HG02981 (cell line): Measurements from ENCODE around the gene LMBR1L.

Experiments used
- ATAC-seq: cut with Tn5 transposase; IDR thresholded peaks from one replicate; pipeline ENCODE4 v1.9.1; 2021; ENCODE audit warnings: mild to moderate bottlenecking, moderate library complexity; ENCODE audit not compliant: unreplicated experiment

Gene LMBR1L

DNA sequence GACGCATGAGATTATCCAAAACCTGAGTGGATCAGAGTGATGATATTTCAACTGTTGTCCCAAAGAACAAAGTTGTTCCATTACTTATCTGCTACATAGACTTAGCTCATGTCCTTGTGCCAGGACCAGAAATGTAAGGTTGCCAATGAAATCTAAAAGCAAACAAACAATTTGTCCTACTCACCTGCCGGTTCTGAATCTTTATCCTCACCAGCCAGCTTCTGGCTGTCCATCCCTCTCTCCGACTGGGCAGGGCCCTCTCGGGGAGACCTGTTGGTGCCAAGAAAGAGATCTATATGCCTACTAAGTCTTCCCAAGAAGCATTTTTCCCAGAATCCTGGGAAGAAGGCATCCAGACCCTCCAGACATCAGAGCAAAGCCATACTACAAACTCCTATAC, 55.6 kb downstream of the LMBR1L start:
- no peak for ATAC-seq

DNA sequence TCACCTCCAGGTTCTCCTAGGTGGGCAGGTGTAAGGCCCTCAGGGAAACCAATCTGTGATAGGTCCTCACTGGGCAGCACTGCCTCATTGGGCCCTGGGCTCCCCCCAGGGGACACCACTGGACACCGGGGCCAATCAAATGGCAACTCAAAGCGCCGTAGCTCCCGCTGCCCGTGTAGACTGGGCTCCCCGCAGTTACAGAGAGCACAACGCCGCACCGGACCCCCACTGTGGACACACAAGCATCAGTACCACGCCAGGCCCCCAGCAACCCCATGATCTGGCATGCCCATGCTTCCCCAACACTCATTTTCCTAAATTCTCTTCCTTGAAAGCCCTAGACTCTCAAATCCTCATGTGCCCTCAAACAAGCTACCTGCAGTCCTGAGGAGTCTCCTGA, 56.1 kb downstream of the LMBR1L start:
- no peak for ATAC-seq

DNA sequence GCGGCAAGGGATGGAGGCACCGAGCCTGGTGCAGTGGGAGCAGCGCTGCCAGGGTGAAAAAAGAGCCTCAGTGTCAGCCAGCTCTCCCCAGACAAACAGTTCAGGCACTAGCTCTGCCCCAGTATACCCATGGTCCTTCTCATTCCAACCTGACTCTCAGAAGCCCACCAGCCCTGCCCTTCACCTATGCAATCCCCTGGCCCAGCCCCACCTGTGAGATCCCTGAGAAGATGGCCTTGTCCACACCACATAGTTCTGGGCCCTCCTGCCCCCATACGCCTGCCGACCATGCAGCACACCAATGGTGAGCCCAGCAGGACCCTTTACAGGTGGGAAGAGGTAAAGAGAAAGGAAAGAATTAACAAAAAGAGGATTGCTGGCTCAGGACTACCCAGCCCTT, 56.6 kb downstream of the LMBR1L start:
- no peak for ATAC-seq

DNA sequence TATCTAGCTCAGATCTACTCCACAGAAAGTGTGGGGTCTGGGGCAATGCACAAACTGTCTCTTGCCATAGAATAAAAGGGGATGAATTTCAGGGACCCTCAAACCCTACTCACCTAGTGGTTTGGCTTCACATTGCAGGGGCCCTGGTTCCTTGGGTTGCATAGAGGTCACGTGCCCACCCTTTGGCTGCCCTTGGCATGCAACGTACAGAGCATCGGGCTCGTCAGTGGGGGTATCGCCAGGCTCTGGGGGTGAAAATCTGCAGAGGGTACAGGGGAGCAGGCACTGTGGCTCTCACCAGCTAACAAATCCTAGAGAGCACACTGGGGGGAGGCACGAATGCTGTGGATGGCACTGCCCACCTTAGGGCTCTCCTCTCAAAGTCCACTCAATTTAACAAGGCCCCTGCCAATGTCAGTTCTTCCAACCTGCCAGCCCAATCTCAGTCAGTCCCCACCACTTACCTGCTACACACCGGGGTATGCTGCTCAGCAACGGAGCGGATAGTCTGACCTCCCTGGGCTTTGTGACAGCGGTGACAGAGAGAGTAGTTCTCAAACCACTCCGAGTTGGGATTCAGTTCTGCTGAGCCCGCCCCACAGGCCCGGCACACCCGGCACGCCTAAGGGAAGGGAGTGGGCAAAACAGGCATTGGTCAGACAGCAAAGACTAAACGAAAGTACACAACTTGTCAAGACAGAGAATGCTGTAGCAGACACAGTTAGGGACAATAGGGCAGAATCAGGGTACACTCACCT, 58.0 kb downstream of the LMBR1L start:
- no peak for ATAC-seq

DNA sequence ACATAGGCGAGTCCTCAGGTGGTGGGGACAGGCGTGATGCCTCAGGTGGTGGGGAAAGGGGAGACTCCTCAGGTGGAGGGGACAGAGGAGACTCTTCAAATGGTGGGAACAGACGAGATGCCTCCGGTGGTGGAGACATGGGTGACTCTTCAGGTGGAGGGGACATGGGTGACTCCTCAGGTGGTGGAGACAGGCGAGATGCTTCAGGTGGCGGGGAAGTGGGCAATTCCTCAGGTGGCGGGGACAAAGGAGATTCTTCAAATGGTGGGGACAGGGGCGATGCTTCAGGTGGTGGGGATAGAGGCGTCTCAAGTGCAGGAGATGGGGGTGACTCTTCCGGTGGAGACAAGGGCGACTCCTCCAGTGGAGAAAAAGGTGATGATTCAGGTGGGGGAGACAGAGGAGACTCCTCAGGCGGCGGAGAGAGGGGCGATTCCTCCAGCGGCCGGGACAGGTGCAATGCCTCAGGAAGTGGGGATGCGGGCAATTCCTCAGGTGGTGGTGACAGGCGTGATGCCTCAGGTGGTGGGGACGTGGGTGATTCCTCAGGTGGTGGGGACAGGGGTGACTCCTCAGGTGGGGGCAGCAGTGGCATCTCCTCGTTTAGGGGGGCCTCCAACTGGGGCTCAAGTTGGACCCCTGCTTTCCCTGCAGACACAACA, 58.7 kb downstream of the LMBR1L start:
- ATAC-seq, result no peak

DNA sequence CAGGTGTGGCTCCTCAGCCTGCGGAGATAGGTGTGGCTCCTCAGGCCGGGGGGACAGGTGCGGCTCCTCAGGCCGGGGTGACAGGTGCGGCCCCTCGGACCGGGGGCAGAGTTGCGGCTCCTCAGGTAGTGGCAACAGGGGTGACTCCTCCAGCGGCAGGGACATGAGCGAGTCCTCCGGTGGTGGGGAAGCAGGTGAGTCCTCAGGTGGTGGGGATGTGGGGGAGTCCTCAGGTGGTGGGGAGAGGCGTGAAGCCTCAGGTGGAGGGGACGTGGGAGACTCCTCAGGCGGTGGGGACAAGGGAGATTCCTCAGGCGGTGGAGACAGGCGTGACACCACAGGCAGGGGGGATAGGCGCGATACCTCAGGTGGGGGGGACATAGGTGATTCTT, 59.3 kb downstream of the LMBR1L start:
- no peak for ATAC-seq

DNA sequence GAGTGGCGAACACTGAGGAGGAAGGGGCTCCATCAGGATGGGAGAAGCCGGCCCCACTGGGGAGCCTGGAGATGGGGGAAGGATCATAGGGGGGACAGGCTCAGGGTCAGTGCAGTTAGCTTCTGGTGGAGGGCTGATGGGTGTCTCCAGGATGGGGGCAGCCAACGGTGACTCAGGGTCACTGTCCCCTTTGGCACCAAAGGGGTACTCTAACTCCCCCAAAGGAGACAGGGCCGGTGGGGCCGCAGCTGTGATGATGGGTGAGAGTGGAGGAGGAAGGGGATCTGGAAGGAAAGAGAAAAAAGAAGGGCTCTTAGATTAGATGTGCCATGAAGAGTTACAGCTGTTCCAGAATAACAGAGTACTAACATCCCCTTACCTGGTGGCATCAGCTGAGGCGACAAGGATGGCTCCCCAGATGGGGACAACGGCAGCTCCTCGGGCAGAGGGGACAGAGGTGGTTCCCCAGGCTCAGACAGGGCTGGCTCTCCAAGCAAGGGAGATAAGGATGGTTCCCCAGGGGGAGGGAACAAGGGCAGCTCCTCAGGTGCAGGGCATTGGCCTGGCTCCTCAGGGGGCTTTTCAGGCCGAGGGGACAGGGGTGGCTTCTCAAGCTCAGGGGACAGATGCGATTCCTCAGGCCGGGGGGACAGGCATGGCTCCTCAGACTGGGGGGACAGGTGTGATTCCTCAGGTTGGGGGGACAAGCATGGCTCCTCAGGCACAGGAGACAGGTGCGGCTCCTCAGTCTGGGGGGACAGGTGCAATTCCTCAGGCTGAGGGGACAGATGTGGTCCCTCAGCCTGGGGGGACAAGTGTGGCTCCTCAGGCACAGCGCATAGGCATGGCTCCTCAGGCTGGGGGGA, 59.9 kb downstream of the LMBR1L start:
- no peak for ATAC-seq

DNA sequence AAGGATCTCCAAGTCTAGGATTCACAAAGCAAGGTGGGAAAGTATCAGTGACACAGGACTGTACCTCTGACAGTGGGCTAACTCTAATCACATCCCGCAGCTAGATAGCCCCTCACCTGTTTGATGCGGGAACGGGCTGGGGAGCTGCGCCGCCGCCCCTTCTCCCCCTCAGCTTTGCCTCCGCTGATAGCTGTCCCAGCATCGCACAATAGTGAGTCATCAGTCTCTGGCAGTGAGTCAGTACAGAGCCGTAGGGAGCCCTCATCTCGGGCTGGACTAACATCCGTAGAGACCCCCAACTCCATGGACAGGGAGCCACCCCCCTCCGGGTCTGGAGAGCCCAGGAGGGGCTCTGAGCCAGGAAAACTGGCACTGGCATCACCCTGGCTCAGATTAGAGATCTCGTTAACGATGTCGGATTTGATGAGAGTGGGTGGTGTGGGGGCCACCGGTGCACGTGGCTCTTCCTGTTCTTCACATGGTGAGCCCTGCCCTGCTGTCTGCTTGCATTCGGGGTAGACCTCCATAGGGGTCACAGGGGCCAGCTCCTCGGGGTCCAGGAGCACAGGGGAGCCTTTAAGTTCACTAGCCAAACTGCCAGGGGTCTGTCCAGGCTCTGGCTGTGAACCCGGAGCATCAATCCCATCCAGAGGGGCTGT, 61.0 kb downstream of the LMBR1L start:
- no peak for ATAC-seq

DNA sequence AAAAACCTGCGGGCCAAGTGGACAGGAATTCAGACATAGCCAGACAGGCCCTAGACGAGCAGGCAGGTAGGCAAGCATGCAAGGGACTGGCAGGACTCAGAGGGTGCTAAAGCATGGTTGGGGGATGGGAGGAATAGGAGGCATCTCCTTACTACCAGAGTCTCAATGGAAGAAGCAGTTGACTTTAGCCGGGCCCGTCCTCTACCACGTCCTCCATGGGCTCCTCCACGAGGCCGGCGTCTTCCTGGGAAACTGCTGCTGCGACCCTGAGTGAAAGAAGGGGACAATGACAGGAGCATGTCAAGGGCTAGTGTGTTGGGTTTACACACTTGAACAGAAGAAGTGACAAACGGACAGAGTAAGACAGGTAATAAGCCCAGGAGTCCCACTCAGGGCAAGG, 61.7 kb downstream of the LMBR1L start:
- no peak for ATAC-seq
